GM18873 (cell line): ENCODE measurements around the gene UTS2.

Experiments
- ATAC-seq: cut with Tn5 transposase; IDR thresholded peaks from one replicate; pipeline ENCODE4 v1.9.1; 2021; ENCODE audit warnings: mild to moderate bottlenecking, moderate library complexity, moderate number of reproducible peaks; ENCODE audit not compliant: unreplicated experiment, low FRiP score

The UTS2 gene

DNA sequence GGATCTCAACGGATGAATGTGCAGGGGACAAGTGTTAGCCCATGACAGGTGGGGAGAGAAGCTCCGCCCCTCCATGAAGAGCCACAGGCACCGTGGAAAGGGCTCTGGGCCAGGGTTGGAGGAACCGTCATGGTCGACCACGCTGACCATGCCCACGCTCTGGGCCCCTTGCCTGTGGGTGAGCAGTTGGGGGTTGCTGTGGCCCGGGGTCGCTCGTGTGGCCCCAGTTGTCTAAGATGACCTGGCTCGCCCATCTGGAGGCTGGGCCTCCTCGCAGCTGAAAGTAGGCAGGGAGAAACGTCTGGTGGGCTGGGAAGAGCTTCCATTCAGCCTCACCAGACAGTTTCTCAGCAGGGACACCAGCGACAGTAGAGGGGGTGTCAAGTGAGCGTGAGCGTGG is 13.1 kb upstream of the UTS2 start:
- ATAC-seq, result no peak

DNA sequence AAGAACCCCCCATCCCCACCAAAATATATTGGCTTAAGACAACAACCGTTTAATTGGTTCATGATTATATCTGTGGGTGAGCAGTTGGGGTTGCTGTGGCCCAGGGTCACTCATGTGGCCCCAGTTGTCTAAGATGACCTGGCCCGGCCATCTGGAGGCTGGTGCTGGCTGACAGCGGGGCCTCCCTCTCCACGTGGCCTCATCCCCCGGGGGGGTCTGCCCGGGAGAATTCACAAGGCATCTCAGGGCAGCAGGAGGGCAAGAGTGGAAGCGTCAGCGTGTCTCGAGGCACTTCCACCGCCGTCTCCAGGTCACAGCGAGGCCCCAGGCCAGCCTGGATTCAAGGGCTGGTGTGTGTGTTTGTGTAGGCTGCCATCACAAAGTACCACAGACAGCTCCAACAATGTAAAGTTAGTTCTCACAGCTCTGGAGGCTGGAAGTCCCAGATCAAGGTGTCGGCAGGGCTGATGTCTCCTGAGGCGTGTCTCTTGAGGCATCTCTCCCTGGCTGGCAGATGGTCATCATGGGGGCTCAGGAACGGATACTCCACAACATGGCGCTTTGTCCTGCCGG is 11.0 kb upstream of the UTS2 start:
- no peak for ATAC-seq

DNA sequence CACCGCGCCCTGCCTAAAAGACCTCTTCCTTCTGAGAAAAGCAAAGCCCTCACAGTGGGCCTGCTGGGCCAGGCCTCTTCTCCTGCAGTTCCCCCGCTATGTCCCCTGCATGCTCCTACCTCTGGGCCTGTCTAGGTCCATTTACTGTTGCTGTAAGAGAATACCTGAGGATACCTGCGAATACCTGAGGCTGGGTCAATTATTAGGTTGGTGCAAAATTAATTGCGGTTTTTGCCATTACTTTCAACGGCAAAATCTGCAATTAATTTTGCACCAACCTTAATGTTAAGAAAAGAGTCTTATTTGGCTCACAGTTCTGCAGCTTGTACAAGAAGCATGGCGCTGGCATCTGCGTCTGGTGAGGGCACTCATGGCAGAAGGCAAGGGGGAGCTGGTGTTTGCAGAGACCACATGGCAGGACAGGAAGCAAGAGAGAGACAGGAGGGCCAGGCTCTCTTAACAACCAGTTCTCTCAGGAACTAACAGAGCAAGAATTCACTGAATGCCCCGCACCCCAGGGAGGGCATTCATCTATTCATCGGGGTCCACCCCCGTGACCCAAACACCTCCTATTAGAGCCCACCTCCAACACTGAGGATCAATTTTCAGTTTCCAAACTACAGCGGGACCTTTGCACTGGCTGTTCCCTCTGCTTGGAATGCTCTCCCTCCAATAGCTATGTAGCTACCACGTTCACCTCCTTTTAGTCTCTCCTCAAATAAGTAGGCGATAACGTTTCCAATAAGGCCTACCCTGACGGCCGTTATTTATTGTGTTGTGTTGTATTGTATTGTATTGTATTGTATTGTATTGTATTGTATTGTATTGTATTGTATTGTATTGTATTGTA is 9.6 kb upstream of the UTS2 start:
- ATAC-seq, result no peak

DNA sequence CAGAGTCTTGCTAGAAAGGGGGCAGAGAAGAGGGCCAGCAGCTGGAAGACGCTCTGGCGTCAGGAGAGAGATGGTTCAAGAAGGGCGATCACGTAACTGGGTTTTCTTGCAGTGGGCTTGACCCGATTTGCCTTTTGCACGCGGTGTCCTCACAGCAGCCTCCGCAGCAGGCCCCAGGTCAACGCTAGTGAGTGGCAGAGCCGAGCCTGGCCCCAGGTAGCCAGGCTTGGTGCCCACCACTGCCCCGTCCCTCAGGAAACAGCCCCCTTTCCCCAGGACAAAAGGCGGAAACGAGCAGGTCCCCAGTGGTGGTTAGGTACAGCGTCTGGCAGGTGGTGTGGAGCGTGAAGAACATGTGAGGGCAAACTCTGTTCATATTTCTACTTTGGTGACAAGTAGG is 8.6 kb upstream of the UTS2 start:
- ATAC-seq, result no peak

DNA sequence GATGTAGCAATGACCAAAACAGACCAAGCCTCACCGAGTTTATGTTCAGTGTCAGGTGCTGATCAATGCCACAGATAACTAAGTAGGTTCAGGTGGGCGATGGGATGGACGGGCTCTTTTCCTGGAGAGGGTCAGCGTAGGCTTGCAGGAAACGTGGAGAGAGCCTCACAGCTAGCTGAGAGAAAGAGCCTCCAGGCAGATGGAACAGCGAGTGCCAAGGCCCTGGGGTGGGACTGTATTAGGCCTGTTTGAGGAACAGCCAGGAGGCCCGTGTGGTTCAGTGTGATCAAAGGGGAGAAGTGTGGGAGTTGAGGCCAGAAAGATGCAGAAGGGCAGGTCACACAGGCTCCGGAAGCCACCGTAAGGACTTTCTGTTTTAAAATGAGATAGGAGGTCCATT is 7.3 kb upstream of the UTS2 start:
- ATAC-seq, result no peak

DNA sequence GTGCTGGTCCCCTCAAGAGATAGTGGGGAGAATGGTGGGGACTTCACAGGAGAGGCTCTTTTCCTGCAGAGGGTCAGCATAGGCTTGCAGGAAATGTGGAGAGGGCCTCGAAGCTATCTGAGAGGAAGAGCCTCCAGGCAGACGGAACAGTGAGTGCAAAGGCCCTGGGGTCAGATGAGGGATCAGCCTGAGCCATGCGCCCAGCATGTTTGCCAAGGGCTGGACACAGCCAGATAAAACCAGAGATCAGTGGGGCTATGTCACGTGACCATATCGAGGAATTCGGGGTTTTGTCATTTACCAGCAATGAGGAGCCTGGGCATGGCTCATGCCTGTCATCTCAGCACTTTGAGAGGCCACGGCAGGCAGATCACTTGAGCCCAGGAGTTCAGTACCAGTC is 6.5 kb upstream of the UTS2 start:
- no peak for ATAC-seq

DNA sequence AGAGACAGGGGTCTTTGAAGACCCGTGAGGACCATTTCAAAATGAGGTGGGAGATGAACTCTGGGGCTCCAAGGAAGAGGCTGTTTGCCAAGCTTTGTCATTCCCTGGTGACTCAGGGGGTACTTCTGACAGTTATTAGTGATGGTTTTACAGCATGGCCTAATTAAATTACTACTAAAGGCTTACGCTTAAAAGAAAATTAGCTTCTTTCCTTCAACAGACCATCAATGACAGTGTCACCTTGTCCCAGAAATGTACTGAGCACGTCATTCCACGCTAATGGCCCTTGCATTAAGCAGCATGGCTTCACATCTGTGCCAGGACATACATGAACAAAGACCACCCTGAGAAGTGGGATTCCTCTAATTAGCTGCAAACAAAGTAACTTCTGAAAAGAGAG is 5.1 kb upstream of the UTS2 start:
- ATAC-seq, result no peak

DNA sequence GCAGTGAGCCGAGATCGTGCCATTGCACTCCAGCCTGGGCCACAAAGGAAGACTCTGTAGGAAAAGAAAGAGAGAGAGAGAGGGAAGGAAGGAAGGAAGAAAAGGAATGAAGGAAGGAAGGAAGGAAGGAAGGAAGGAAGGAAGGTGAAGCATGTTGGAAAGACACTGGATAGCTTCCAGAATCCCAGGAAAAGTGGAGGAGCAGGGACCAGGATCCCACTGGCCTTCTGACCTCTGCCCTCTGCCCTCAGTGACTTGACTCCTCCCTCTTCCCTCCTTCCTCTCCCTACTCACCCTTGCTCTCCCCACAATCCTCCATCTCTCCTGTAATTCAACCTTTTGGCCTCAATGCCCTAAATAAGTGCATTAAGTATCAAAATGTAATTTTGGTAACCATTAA is 4.1 kb upstream of the UTS2 start:
- ATAC-seq, result no peak

DNA sequence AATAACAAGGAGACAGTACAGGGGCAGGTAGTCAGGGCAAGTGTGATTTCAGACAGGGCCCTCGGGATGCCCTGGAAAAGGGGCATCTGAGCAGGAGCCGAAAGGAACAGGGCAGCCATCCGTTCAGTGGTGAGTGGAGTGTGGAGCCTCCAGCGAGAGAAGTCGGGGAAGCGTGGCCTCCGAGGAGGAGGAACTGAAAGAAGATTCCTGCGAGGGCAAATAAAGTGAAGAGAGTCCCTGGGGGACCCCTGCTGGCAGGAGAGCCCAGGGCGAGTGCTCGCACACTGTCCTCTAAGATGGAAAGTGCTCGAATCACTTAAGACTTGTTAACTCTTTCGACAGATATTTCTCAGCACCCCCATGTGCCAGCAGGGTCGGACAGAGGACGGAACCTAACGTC is 3.5 kb upstream of the UTS2 start:
- ATAC-seq, result no peak

DNA sequence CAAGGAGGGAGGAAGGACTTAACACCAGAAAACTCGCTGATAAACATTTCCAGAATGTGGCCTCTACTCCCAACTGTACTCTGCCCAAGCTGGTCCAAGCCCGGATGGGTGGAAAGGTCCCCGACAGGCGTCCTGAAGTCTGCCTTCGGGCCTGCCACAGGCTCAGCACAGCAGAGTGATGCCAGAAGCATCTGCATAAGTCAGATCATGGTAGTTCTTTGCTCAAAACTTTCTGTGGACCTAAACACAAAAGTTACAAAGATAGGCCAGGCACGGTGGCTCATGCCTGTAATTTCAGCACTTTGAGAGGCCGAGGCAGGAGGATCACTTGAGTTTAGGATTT is 790 bp upstream of the UTS2 start:
- no peak for ATAC-seq

DNA sequence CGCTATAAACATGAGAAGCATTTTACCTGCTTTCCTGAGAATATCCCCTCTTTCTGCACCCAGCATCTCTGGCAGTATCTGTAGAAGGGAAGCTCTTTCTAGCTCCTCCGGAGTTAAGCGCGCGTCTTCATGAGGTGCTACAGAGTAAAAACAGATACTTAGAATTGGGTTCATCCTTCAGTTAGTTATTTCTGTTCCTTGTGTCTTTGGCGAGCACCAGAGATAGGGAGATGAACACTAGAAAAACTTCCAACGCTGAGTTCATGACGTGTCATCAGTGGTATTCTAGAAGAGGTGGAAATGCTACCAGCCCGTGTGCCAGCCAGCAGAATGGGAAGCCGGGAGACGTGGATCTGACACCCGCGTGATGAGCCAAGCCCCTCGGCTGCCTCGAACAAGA is 2.1 kb downstream of the UTS2 start:
- no peak for ATAC-seq

DNA sequence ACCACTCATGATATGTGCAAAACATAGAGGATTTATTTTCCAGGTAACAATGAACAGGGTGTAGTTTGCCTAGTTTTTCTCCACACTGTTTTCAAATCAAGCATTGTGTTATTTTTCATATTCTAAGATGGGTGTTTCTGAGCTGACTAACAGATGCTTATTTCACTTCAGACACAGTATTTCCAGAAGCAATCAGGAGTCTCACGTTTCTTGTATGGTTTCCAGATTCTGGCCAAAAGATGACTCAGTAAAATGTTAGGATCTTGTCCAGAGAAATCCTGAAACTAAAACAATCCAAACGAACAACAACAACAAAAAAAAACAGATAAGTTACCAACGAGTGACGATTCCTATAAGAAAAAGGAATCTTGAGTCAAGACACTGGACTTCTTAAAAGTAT is 5.3 kb downstream of the UTS2 start:
- no peak for ATAC-seq

DNA sequence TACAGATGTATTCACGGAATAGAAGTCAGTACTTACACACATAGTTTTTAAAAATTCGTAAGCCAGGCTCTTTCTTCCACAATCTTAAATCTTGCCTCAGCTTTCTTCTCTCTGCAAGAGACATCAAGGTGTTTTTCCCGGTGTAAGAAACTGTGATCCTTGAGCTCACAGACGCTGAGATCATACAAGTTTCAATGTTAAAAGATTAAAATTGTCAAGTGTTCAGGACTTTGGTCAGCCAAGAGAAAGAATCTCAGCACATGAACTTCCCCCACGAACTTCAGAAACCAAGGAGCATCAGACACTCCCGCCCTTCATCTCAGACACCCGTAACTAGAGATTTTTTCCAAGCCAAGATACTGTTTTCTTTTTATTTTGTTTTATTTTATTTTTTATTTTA is 6.2 kb downstream of the UTS2 start:
- ATAC-seq, result no peak

DNA sequence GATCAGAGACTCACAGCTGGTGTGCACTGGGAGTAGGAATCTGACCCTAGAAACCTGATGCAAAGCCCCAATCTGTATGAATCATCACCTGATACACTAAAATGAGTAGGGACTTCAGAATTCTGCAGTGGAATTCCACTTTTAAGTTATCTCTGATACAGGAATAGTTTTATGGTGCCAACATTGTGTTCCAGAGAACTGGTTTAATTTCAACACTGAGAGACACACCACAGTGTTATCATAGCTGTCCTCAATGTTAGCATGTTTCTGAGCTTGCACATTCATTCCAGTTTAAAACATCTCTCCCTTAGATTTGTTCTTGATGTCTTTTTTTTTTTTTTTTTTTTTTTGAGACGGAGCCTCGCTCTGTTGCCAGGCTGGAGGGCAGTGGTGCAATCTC is 7.1 kb downstream of the UTS2 start:
- no peak for ATAC-seq

DNA sequence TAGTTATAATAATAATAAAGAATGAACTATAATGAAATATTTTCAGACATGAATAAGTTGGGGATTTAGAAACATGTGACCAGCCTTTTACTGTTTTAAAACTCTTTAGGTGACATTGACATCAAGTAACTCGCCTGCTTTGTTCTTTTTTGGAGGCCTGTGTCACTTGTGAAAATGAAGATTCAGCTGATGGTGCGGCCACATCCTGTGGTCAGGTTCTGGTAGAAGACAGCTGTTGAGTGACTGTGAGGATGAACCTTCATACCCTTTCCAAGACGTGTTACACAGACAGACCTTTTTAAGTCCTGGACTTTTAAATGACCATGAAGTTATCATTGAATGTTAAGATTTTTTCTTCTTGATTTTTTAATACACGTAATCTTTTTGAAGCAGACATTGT is 10.3 kb downstream of the UTS2 start:
- no peak for ATAC-seq

DNA sequence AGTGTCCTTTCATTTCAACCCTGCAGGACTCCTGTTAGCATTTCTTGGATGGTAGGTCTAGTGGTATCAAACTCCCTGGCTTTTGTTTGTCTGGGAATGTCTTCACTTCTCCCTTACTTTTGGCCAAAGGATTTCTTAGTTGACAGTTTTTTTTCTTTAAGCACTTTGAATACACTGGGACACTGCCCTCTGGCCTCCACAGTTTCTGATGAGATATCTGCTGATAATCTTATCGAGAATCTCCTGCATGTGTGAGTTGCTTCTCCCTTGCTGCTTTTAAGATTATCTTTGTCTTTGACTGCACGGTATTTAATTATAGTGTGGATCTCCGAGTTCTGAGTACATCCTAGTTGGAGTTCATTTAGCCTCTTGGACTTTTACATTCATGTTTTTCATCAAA is 13.3 kb downstream of the UTS2 start:
- ATAC-seq, result no peak

DNA sequence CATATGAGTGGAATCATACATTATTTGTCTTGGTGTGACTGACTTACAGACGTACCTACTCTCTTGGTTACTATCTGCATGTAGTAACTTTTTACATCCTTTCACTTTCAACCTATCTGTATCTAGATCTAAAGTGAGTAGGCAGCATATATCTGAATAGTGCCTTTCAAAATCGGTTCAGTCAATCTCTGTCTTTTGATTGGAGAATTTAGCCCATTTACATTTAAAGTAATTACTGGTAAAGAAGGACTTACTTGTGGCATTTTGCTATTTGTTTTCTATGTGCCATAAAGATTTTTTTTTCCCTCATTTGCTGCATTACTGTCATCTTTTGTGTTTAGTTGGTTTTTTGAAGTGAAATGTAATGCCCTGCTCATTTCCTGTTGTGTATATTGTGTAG is 14.2 kb downstream of the UTS2 start:
- no peak for ATAC-seq

DNA sequence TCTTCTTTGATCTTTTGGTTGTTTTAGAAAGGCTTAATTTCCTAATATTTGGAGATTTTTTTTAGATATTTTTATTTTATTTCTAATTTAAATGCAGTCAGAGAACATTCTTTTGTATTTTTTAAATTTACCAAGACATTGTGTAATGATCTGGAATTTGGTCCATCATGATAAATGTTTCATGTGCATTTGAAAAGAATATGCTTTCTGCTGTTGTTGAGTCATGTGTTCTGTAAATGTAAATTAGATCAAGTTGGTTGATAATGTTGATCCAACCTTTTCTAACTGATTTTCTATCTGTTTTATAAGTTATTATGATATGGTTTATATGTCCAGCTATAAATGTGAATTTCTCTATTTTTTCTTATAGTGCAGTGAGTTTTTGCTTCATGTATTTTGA is 19.8 kb downstream of the UTS2 start:
- no peak for ATAC-seq

DNA sequence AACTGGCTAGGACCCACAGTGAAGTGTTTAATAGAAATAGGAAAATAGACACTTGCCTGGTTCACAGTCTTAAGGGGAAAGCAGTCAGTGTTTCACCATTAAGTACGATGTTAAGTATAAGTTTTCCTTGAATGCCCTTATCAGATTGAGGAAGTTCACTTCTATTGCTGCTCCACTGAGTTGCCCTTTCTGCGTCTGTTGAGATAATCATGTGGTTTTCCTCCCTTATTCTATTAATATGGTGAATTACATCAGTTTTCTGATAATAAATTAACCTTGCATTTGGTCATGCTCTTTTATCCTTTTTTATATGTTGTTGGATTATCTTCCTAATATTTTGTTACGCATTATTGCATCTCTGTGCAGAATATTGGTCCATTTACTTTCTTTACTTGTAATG is 21.4 kb downstream of the UTS2 start:
- no peak for ATAC-seq

DNA sequence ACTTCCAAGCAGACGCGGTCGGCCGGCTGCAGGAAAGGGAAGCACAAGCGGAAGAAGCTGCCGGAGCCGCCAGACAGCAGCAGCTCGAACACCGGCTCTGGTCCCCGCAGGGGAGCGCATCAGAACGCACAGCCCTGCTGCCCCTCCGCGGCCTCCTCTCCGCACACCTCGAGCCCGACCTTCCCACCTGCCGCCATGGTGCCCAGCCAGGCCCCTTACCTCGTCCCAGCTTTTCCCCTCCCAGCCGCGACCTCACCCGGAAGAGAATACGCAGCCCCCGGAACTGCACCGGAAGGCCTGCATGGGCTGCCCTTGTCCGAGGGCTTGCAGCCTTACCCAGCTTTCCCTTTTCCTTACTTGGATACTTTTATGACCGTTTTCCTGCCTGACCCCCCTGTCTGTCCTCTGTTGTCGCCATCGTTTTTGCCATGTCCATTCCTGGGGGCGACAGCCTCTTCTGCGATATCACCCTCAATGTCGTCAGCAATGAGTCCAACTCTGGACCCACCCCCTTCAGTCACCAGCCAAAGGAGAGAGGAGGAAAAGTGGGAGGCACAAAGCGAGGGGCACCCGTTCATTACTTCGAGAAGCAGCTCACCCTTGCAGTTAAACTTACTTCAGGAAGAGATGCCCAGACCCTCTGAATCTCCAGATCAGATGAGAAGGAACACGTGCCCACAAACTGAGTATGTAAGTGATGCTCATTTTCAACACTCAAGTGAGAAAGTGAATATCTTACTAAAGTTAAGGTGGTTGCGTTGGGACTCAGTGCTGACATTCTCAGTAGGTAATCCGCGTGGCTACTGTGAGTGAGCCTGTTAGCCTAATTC is 25.5 kb downstream of the UTS2 start:
- ATAC-seq, result no peak

DNA sequence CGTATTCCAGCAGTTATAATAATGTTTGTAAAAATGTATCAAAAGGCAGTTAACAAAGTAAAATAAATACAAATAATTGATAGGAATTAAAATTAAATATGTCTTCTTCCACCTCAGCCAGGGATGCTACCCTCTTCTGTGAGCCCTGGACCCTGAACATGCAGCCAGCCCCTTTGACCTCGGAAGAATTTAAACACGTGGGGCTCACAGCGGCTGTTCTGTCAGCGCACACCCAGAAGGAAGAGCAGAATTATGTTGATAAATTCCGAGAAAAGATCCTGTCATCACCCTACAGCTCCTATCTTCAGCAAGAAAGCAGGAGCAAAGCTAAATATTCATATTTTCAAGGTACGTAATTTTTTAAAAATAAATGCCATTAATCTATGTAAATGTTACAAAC is 26.5 kb downstream of the UTS2 start:
- no peak for ATAC-seq

DNA sequence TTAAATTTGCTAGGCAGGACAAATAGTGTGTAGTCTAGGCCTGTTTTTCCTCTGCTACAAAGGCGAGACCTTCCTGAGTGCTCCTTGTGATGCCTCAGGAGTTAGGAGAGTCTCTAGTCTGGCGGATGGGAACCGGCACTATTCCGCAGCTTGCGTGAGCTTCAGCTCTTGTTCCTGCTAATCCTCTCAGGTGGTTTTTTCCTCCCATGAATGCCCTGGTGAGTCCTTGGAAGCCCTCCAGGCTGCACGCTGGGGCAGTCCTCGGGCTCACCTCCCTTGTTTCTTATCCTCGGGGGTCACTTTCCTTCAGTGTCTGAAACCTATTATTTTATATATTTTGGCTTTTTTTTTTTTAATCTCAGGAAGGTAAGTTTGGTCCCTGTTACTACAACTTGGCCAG is 28.2 kb downstream of the UTS2 start:
- ATAC-seq, result no peak
